NCI-H1694 treated with DMSO at 0.1 percent for 48 hours (cell line): ENCODE data around the gene LHFPL3.
"Not testable (repeated sequence)": the region's sequence is repeated elsewhere in the genome, so short reads cannot be mapped to it uniquely, and the experiment has no call there.

Experiments used
- DNase-seq: peaks from one replicate; lab custom pipeline; 2025; lab: John Stamatoyannopoulos, UW

The LHFPL3 gene

DNA sequence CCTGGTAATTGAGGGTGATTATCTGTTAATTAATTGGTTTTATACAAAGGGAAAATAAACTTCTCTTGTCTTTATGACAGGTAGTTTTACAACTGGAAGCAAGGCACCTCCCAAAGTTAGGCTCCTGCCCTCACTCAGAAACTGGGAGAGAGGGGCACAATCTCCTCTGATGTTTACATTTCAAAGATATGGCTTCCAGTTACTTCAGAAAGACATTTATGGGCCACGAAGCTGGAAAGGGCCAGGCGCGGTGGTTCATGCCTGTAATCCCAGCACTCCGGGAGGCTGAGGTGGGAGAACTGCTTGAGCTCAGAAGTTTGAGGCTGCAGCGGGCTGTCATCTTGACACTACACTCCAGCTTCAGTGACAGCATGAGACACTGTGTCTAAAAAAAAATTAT, 570.0 kb downstream of the LHFPL3 start:
- no peak for DNase-seq

DNA sequence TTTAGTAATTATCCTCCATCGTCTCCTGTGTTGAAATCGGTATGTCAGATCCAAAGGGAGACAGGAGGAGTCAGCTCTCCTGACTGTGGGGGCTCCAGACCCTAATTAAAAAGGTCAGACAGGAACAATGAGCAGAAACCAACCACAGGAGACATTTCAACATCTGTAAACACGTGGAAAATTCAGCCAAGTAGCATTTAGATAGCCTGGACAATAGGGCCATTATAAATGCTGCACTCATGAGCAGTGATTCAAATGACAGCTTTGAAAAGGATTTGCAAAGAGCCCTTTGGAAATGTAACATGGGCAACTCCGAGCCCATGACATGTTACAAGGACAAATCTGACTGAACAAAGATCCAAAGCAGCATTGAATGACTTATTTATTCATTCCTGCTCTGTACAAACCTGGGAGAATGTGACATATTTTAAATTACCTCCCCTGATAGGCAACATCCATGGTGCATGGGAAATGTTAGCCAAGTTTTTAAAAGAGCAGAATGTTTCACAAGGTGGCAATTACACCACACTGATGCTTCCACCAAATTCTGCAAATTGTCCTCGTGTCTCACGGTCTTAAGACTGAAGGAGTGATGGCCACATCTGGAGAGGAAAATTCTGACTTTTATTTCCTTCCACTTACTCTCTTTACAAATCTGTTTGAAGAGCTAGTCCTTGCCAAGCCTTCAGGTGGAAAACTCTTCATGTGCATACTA, 572.3 kb downstream of the LHFPL3 start:
- DNase-seq: no peak

DNA sequence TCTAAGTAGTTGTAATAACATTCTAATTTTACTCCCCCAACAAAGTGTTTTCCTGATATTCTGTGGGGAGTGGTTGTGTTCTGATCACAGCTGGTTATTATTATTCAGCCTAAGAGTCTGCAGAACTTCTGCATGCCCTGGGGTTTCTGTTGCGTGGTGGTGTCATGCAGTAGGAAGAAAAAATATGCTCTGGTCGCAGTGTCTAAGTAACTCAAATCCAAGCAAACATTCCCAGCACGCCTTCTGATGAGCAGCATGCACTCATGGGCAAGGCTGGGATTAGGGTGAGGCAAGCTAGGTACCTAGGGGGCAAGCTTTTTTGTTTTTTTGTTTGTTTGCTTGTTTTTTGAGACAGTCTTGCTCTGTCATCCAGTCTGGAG, 572.8 kb downstream of the LHFPL3 start:
- no peak for DNase-seq

DNA sequence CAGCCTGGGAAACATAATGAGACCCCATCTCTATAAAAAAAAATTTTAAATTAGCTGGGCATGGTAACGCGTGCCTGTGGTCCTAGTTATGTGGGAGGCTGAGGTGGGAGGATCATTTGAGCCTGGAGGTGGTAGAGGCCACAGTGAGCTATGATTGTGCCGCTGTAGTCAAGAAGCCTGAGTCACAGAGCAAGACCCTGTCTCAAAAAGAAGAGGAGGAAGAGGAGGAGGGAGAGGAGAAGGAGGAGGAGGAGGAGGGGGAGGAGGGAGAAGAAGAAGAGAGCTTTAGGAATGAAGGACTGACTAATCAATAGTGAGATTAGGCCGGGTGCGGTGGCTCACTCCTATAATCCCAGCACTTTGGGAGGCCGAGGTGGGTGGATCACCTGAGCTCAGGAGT, 573.8 kb downstream of the LHFPL3 start:
- DNase-seq: no peak

DNA sequence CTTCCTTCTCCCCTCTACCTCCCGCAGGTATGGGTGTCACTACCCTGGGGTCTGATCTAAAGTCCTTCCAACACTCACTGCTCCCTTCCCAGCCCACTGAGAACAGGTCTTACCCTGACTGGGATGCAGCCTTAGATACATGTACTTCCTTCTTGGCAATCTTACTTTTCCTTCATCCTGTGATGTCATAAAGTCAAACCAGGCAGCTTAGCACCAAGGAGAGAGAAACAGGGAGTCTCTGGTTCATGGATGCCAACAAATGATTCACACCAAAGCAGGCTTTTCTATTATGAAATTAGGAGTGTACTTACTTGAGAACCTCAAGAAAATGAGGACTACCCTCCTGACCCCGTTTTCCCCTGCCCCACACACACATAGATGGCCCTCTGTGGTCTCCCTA, 574.6 kb downstream of the LHFPL3 start:
- DNase-seq: no peak

DNA sequence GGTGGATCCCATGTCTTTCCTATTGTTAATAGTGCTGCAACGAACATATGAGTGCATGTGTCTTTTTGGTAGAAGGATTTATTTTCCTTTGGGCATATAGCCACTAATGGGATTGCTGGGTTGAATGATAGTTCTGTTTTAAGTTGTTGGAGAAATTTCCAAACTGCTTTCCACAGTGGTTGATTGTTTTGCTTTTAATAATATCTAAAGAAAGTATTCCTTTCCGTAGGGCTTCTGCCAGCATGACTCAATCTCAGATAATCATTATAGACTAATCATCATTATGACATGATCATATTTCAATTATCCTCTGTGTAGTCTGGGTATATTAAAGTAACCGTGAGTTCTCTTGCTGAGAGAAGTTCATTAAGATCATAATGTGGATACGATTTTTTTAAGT, 575.4 kb downstream of the LHFPL3 start:
- DNase-seq: no peak

DNA sequence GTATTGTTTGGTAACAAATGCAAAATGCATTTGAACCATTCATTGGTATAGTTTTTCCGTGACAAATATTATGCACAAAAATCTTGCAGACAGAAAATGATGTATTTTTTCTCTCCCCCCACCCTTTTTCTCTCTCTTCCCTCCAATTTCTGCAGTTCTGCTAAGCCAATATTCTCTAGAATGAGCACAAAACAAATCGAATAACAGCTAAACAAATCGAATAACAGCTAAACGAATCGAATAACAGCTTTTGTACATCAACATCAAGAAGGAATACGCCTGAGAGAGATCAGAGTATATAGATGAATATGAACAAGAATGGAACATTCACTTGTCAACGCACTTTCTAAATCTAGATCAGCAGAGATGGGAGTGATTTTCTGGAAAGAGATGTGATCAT, 577.6 kb downstream of the LHFPL3 start:
- DNase-seq: no peak

DNA sequence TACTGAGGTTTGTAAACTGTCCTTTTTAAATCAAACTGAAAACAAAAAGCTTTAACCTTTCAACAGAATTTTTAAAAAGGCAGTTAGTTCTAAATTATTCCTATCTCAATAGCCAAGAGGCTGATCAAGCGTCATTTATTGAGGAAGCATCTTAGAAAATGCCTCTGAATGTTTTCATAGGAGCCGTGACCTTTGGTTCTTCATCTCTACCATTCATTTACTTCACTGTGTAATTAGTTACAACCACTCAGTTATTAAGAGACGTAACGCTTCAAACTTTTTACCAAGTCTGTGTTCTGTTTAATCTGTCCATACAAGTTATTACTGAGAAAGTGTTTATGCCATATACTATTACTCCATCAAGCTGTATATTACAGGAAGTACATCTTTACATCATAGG, 578.2 kb downstream of the LHFPL3 start:
- DNase-seq: no peak

DNA sequence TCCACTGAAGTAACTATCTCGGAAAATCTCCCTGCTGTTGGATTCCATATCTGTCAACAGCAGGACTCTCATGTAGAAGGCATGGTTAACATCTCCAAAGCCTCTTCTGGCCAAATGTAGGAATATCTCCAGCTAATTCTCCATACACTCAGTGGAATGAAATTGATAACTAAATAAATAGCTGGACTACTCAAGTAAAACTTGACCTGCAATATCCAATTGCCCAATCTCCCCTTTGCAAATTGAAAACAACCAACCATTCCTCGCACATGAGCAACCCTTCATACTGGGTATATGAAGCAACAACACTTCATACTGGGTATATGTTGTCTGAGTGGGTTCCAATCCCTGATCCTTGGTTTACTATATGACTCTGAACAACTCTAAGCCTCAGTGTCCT, 580.2 kb downstream of the LHFPL3 start:
- no peak for DNase-seq

DNA sequence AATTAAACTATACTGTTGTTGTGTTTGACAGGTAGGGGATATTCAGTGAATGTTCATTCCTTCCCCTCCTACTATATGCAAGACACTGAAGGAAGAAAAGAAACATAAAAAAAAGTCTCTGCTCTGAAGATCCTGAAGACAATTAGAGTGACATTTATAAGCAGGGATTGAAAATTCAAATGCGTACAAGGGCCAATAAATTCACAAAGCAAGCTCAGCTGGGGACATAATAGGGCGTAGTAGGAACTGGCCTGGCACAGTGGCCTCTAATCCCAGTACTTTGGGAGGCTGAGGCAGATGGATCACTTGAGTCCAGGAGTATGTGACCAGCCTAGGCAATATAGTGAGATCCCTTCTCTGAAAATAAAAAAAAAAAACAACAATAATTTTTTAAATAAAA, 580.7 kb downstream of the LHFPL3 start:
- no peak for DNase-seq

DNA sequence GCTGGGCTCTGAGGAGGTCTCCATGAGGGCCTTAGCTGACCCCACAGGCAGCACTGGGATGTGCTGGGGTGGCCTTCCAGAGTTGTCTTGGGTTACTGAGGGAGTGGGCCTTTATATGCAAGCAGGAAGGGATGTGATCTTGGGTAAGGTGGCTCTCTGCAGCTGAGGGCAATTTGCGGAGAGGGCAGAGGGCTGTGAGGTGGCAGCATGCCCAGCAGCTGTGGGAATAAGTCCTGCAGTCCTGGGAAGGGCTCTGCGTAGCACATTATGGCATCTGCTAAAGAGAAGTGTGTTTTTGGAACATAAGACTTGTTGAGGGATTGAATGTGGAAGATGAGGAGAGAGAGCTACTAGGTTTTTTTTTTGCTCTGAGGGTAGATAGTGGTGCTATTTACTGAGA, 586.0 kb downstream of the LHFPL3 start:
- DNase-seq: no peak

DNA sequence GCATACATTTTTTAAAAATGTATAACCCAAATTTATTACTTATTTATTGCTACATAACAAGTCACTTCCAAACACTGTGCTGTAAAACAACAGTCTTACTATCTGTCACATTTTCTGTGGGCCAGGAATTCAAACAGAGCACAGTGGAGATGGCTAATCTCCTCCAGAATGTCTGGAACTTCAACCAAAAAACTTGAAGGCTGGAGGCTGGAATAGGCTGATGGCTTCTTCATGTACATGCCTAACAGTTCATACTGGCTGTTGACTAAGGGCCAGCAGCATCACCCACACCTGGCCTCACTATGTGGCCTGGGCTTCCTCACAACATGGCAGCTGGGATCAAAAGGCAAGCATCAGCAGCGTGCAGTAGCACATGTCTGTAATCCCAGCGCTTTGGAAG, 593.2 kb downstream of the LHFPL3 start:
- no peak for DNase-seq

DNA sequence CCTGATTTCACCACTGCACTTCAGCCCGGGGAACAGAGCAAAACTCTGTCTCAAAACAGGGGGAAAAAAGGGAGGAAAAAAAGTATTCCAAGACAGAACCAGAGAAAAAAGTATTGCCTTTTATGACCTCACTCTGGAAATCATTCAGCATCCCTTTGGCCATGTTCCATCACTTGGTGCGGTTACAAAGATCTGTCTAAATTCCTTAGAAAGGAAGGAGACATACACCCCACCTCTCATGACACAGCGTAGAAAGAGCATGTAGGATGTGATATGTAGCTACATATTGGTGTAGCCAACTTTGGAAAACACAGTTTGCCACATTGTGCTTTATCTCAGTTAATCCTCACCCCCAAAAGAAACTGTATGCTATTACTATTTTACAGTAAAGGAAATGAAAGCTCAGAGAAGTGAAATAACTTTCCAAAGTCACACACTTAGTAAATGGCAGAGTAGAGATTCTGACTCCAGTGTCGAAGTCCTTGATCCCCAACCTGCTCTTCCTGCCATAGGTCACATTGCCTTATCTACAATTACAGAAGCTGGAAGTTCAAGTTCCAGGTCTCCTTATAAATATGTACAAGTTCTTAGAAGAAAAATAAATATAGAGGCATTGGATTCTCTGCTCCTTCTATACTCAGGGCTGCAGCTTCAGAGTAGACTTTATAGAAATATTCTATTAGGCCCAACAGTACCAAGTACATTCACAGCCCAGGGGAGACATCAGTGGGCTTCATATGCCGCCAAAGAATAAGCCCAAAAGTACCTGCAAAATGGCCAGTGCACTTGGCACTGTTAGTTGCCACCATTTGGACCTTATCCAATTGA, 594.0 kb downstream of the LHFPL3 start:
- no peak for DNase-seq

DNA sequence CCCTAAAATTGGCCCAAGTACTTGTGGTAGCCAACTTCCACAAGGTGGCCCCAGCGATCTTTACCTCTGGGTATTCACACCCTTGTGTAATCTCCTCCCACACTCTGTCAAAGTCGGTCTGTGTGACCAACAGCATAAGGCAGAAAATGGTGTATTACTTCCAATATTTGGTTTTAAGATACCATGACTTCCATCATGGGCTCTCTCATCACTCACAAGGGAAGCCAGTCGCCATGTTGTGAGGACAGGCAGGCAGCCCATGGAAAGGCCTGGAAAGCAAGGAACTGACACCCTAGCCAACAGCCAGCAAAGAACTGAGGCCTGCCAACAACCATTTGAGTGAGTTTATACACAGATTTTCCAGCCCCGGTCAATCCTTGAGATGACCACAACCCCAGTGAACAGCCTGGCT, 594.6 kb downstream of the LHFPL3 start:
- DNase-seq: peak; percentile 79

DNA sequence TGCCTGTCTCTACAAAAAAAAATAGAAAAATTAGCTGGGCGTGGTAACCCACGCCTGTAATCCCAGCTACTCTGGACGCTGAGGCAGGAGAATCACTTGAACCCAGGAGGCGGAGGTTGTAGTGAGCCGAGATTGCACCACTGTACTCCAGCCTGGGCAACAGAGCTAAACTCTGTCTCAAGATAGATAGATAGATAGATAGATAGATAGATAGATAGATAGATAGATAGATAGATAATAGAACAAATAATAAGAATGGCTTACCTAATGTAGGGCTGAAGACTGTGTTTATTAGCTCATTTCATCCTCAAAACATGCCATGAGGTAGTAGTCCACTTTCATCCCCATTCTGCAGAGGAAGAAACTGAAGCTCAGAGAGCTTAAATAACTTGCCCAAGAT, 597.8 kb downstream of the LHFPL3 start:
- DNase-seq: not testable (repeated sequence)

DNA sequence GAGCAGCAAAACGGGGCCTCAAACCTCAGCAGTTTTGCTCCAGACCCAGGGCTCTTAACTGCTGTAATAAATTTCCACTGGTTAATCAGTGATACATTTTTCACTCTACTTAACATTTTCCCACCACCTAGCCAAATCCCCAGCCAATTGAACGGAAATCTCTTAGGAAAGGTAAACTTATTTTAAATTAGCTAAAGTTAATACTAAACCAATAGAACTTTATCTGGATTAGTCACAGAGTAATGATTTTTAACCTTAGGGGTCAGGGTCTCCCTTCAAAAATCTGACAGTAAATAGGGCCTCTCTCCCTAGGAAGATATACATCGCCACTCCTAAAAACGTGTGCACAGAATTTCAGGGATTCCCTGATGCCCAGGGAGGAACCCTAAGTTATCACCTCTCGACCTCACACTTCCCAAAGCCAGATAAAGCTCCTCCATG, 598.2 kb downstream of the LHFPL3 start:
- DNase-seq: no peak

DNA sequence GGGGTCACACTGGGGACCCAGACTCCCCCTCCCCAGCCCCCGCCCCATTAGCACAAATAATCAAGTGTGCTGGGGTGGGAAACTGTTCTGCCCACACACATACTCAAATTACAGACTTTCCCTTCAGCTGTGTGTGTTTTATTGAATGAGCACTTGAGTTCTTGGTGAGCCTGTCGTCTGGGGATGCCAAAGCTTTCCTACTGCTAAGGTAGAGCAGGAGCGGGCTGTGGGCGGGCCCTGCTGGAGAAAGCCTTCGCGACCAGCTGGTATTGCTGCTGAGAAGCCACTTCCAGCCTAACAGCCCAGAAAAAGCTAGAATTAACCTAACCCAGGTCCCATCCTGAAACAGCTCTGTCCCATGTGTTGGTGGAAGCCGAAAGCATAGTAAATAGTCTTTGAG, 598.7 kb downstream of the LHFPL3 start:
- no peak for DNase-seq

DNA sequence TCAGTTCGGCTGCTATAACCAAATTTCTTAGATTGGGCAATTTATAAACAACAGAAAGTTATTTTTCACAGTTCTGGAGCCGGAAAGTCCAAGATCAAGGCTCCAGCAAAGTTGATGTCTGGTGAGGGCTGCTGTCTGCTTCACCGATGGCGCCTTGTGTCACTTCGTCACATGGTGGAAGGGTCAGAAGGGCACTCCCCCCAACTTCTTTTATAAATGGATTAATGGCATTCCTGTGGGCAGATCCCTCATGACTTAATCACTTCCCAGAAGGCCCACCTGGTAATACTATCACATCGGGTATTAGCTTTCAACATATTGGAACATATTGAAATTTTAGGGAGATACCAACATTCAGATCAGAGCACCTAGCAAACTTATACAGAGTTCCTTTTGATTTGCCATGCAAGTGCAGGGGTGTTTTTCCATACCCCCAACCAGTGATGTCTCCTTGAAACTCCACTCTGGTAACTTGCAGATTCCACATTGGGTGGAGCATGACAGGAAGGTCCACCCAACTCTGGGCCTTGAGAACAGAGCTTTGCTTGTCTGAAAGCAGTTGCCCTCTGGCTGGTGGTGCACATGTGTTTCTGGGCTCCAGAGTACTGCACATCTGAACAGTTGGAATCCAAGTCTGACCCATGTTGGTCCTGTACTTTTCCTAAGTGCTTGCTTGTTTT, 600.5 kb downstream of the LHFPL3 start:
- no peak for DNase-seq

DNA sequence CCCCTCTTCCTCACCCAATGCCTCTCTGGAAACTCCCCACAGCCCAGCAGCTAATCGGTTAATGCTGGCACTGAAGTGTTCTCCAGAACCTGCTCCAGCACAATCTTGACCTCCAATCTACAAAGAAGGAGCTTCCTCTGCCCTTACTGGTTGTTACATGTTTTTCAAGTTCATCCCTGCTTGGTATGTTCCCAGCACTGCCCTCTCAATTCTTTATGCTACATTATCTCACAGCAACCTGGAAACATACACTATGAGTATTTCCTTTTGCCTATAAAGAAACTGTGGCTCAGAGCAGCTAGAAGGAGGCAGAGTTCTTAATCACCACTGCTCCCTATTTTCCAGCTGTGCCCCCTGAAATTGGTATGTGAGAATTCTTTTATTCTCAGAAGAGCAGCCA, 601.5 kb downstream of the LHFPL3 start:
- no peak for DNase-seq

DNA sequence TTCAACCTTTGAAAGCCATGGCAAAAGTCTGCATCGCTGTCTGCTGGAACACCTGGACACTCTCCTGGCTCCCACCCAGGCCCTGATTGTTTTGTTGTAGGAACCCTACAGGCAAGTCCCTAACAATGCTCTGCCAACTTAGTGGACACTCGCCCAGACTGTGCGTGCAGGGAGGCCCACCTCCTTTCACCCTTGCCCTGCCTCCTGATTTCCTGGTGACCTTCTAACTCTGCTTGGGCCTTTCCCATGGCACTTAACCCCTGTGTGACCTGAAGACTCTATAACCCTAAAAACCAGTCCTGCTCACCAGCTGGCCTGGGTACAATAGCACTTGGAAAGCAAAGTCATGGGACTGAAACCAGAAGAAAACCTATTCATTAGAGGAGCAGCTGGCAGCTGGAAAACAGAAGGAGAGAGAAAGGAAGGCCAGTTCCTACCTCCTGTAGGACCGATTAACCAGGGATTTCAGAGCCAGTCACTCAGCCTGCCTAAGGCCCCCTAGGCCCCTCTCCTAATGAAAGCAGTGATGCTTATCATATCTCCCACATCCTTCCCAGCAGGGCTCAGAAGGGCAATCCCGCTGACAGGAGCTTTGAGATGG, 602.9 kb downstream of the LHFPL3 start:
- no peak for DNase-seq

DNA sequence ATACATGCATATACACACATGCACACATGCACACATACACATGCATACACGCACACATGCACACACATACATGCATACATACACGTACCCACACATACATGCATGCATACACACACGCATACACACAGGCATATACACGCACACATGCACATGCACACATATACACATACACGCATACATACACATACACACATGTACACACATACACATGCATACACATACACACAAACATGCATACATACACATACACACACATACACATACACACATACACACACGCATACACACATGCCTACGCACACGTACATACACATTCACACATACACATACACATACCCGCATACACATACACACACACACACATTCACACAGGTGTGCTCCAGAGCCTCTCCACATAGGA, 604.6 kb downstream of the LHFPL3 start:
- DNase-seq: no peak

DNA sequence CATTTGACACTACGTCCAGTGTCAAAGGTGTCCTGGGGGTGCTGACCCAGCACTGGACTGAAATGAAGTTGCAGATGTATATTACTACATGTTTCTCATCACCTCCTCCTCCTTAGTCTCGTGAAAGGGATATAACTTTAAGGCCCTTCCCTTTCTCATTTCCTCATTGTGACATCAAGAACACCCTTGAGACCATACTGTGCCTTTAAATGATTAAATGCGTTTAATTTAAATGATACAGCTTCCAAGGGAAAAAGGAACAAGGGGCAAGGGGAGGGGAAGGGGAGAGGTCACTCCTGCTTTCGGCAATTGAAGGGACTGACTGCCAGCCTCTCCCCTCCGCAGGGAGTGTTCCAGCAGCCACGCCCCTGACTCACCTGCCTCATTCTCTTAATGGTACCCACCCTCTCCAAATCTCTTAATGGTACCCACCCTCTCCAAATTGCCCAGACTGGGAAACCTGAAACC, 605.2 kb downstream of the LHFPL3 start:
- no peak for DNase-seq

DNA sequence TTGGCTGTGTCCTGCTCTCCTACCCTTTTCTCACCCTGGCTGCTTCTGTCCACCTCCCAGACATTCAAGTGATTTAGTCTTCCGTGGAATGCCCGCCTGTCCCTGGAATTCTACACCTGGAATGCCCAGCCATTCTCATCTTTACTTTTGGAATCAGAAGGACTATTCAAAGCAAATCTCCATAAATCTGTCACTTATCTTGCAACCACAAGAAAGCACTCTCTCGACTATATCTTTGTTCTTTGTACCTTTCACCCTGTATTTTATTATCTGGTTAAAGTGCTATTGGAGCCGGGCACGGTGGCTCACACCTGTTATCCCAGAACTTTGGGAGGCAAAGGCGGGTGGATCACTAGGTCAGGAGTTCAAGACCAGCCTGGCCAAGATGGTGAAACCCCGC, 606.3 kb downstream of the LHFPL3 start:
- no peak for DNase-seq
